Measurements from ENCODE around the gene ATP10B.

- no peak for TF ChIP-seq POLR2A (IDR thresholded peaks at IDR 0.05)
- no peak for TF ChIP-seq CTCF (IDR thresholded peaks at IDR 0.05)
Observed at GRCh38 chr5:160800375-160801275, 51.4 kb downstream of the ATP10B start.

Measured in adrenal gland (tissue), 5 donors.